ENCODE results near the gene LSP1.

LSP1 gene

GRCh38 chr11:1893581-1894359, 40.9 kb downstream of the LSP1 start:
- no peak for DNase-seq

- DNase-seq, result no peak
These were observed 41.9 kb downstream of the LSP1 start for GRCh38 chr11:1894759-1895158.

GRCh38 chr11:1896468-1896867, 43.6 kb downstream of the LSP1 start:
- DNase-seq, result no peak

- DNase-seq, result no peak
These were observed 44.0 kb downstream of the LSP1 start for GRCh38 chr11:1896923-1897322.

GRCh38 chr11:1899090-1899489, 46.2 kb downstream of the LSP1 start:
- DNase-seq, result no peak

GRCh38 chr11:1899686-1900085, 46.8 kb downstream of the LSP1 start:
- no peak for DNase-seq

- no peak for DNase-seq
These were observed 53.3 kb downstream of the LSP1 start for GRCh38 chr11:1906181-1906580.

GRCh38 chr11:1906611-1907423, 53.9 kb downstream of the LSP1 start:
- DNase-seq, result no peak

- DNase-seq, result no peak
These were observed 55.7 kb downstream of the LSP1 start for GRCh38 chr11:1908618-1909017.

GRCh38 chr11:1909524-1909923, 56.6 kb downstream of the LSP1 start:
- DNase-seq, result no peak

- no peak for DNase-seq
These were observed 59.5 kb downstream of the LSP1 start for GRCh38 chr11:1912289-1912878.

GRCh38 chr11:1913271-1914060, 60.6 kb downstream of the LSP1 start:
- DNase-seq, result no peak

- DNase-seq, result no peak
These were observed 62.9 kb downstream of the LSP1 start for GRCh38 chr11:1915795-1916131.

GRCh38 chr11:1916132-1916985, 63.5 kb downstream of the LSP1 start:
- no peak for DNase-seq

GRCh38 chr11:1916986-1917522, 64.2 kb downstream of the LSP1 start:
- no peak for DNase-seq

GRCh38 chr11:1917523-1918435, 64.9 kb downstream of the LSP1 start:
- DNase-seq, result no peak

GRCh38 chr11:1918436-1919315, 65.8 kb downstream of the LSP1 start:
- no peak for DNase-seq

- no peak for DNase-seq
These were observed 66.7 kb downstream of the LSP1 start, which contains the start of gene TNNT3 for GRCh38 chr11:1919391-1920127. TSS of gene TNNT3 (plus strand) at chr11:1919703. CDS start at chr11:1922875, 3,172 bp downstream.
